Measurements from ENCODE around the gene ARHGEF10L. TPM values are rescaled to one million over a fixed set of nuclear protein-coding genes. Genes with fewer than 3 reads are reported as not detected.

The ARHGEF10L gene
- polyA plus RNA-seq, 2 donors, result 39.1 to 64.4 TPM

DNA sequence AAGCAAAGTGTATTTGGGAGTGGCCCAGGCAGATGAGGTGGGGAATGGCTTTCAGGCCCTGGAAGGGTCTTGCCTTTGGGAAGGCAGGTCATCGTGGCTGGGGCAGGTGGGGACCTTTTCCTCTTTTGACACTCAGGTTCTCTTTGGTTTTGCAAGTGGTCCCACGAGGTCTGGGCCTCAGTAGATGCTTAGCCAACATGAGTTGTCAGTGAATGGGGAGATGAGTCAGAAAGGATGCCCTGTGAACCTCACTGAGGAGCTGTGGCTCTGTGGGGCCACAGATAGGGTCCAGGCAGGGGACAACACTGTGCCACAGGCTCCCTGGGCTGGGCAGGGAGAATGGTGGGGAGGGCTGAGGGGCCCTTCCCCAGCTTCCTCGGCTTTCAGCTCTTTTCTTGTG, 19.0 kb downstream of the ARHGEF10L start:
- H3K9me3 ChIP-seq (ENCODE audit: control insufficient read depth in 2 of 2, insufficient read depth in 1 of 2, low read depth in 1 of 2, low read length in 1 of 2), result no peaks in the 10 kb centered on the region
- H3K27ac ChIP-seq (ENCODE audit: low read depth in 2 of 2, low read length in 1 of 2), result peak overlapping the region; percentile 57 to 95
- H3K4me3 ChIP-seq (ENCODE audit: low read depth in 1 of 2, low read length in 2 of 2), result no peak overlapping the region
- peaks cover 11 to 40% of the 10 kb centered on the region in 2 donors for H3K4me1 ChIP-seq (ENCODE audit: control insufficient read depth in 2 of 2, insufficient read depth in 2 of 2, low read length in 1 of 2)
- H3K36me3 ChIP-seq (ENCODE audit: control insufficient read depth in 2 of 2, insufficient read depth in 2 of 2, low read length in 1 of 2), result peaks cover 0 to 5% of the 10 kb centered on the region in 2 donors
- no peaks in the 10 kb centered on the region for H3K27me3 ChIP-seq (ENCODE audit: control insufficient read depth in 1 of 2, insufficient read depth in 2 of 2, low read length in 2 of 2)
- WGBS, 2 donors, result 70 to 74% methylated on average over 3 of the region's 3 CpGs

- WGBS, 2 donors, result 75 to 77% methylated on average over 8 of the region's 8 CpGs
- H3K9me3 ChIP-seq (ENCODE audit: control insufficient read depth in 2 of 2, insufficient read depth in 1 of 2, low read depth in 1 of 2, low read length in 1 of 2), result no peaks in the 10 kb centered on the region
- peak overlapping the region; percentile 57 to 95 for H3K27ac ChIP-seq (ENCODE audit: low read depth in 2 of 2, low read length in 1 of 2)
- H3K36me3 ChIP-seq (ENCODE audit: control insufficient read depth in 2 of 2, insufficient read depth in 2 of 2, low read length in 1 of 2), result peaks cover 0 to 5% of the 10 kb centered on the region in 2 donors
- no peaks in the 10 kb centered on the region for H3K27me3 ChIP-seq (ENCODE audit: control insufficient read depth in 1 of 2, insufficient read depth in 2 of 2, low read length in 2 of 2)
- H3K4me3 ChIP-seq (ENCODE audit: low read depth in 1 of 2, low read length in 2 of 2), result no peak overlapping the region
- peaks cover 12 to 41% of the 10 kb centered on the region in 2 donors for H3K4me1 ChIP-seq (ENCODE audit: control insufficient read depth in 2 of 2, insufficient read depth in 2 of 2, low read length in 1 of 2)
These were observed 19.6 kb downstream of the ARHGEF10L start for GRCh38 chr1:17558954-17559614.

GRCh38 chr1:17559615-17560419, 20.3 kb downstream of the ARHGEF10L start:
- Histone ChIP-seq H3K27me3 (ENCODE audit: control insufficient read depth in 1 of 2, insufficient read depth in 2 of 2, low read length in 2 of 2) (no peaks in the 10 kb centered on the region), H3K4me1 (ENCODE audit: control insufficient read depth in 2 of 2, insufficient read depth in 2 of 2, low read length in 1 of 2) (peaks cover 13 to 43% of the 10 kb centered on the region in 2 donors), H3K9me3 (ENCODE audit: control insufficient read depth in 2 of 2, insufficient read depth in 1 of 2, low read depth in 1 of 2, low read length in 1 of 2) (no peaks in the 10 kb centered on the region), H3K4me3 (ENCODE audit: low read depth in 1 of 2, low read length in 2 of 2) (no peak overlapping the region), H3K36me3 (ENCODE audit: control insufficient read depth in 2 of 2, insufficient read depth in 2 of 2, low read length in 1 of 2) (peaks cover 0 to 5% of the 10 kb centered on the region in 2 donors), H3K27ac (ENCODE audit: low read depth in 2 of 2, low read length in 1 of 2) (peak overlapping the region; percentile 57 to 95)
- 54 to 69% methylated on average over 7 of the region's 7 CpGs for WGBS, 2 donors

- H3K36me3 ChIP-seq (ENCODE audit: control insufficient read depth in 2 of 2, insufficient read depth in 2 of 2, low read length in 1 of 2), result peaks cover 0 to 8% of the 10 kb centered on the region in 2 donors
- peak overlapping the region; percentile 80 to 95 for H3K27ac ChIP-seq (ENCODE audit: low read depth in 2 of 2, low read length in 1 of 2)
- H3K4me3 ChIP-seq (ENCODE audit: low read depth in 1 of 2, low read length in 2 of 2), result no peak overlapping the region
- H3K4me1 ChIP-seq (ENCODE audit: control insufficient read depth in 2 of 2, insufficient read depth in 2 of 2, low read length in 1 of 2), result peaks cover 13 to 43% of the 10 kb centered on the region in 2 donors
- no peaks in the 10 kb centered on the region for H3K27me3 ChIP-seq (ENCODE audit: control insufficient read depth in 1 of 2, insufficient read depth in 2 of 2, low read length in 2 of 2)
- 54 to 58% methylated on average over 8 of the region's 8 CpGs for WGBS, 2 donors
- H3K9me3 ChIP-seq (ENCODE audit: control insufficient read depth in 2 of 2, insufficient read depth in 1 of 2, low read depth in 1 of 2, low read length in 1 of 2), result no peaks in the 10 kb centered on the region
These were observed 21.7 kb downstream of the ARHGEF10L start for GRCh38 chr1:17561247-17561548.

DNA sequence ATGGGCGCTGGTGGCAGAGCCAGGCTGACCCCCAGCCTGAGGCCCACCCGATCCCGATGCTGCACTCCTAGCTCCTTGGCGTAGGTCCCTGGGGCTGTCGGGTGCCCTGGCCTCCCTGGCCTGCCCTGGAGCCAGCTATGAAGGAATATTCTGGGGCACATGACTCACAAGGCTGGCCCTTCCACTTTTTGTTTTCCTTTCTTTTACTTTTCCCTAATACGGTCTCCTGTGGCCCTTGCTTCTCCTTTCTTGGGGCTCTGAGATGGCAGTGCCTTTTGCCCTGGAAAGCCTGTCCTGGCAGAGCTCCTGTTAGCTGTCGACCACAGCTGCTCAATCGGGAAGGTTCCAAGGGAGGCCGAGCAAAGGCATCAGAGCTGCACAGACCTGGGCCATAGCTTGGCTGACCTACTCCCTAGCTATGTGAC, 22.1 kb downstream of the ARHGEF10L start:
- H3K27ac ChIP-seq (ENCODE audit: low read depth in 2 of 2, low read length in 1 of 2), result peak overlapping the region; percentile 80 to 95
- H3K4me1 ChIP-seq (ENCODE audit: control insufficient read depth in 2 of 2, insufficient read depth in 2 of 2, low read length in 1 of 2), result peaks cover 13 to 43% of the 10 kb centered on the region in 2 donors
- H3K27me3 ChIP-seq (ENCODE audit: control insufficient read depth in 1 of 2, insufficient read depth in 2 of 2, low read length in 2 of 2), result no peaks in the 10 kb centered on the region
- WGBS, 2 donors, result 33 to 35% methylated on average over 9 of the region's 9 CpGs
- H3K36me3 ChIP-seq (ENCODE audit: control insufficient read depth in 2 of 2, insufficient read depth in 2 of 2, low read length in 1 of 2), result peaks cover 0 to 8% of the 10 kb centered on the region in 2 donors
- no peak overlapping the region for H3K4me3 ChIP-seq (ENCODE audit: low read depth in 1 of 2, low read length in 2 of 2)
- H3K9me3 ChIP-seq (ENCODE audit: control insufficient read depth in 2 of 2, insufficient read depth in 1 of 2, low read depth in 1 of 2, low read length in 1 of 2), result no peaks in the 10 kb centered on the region

DNA sequence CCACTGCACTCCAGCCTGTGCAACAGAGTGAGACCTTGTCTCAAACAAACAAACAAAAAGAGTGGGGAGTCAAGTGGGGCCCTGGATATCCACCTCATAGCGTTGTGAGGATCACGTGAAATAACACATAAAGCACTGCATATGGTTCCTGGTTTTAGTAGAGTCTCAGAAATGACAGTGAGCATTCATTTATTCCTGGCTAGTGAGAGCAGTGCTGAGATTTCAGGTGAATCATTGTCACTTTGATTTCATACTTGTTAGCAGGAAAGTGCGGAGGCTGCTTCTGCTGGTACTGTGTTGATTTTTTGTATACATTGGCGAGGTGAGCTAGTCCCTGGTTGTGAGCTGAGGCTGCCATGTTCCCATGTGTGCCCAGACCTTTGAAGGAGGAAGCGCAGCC, 22.9 kb downstream of the ARHGEF10L start:
- Histone ChIP-seq H3K4me1 (ENCODE audit: control insufficient read depth in 2 of 2, insufficient read depth in 2 of 2, low read length in 1 of 2) (peaks cover 13 to 46% of the 10 kb centered on the region in 2 donors), H3K9me3 (ENCODE audit: control insufficient read depth in 2 of 2, insufficient read depth in 1 of 2, low read depth in 1 of 2, low read length in 1 of 2) (no peaks in the 10 kb centered on the region), H3K36me3 (ENCODE audit: control insufficient read depth in 2 of 2, insufficient read depth in 2 of 2, low read length in 1 of 2) (peaks cover 0 to 8% of the 10 kb centered on the region in 2 donors), H3K27me3 (ENCODE audit: control insufficient read depth in 1 of 2, insufficient read depth in 2 of 2, low read length in 2 of 2) (no peaks in the 10 kb centered on the region), H3K4me3 (ENCODE audit: low read depth in 1 of 2, low read length in 2 of 2) (no peak overlapping the region), H3K27ac (ENCODE audit: low read depth in 2 of 2, low read length in 1 of 2) (peak overlapping the region; percentile 80 to 95)
- WGBS, 2 donors, result 86 to 93% methylated on average over 5 of the region's 5 CpGs

DNA sequence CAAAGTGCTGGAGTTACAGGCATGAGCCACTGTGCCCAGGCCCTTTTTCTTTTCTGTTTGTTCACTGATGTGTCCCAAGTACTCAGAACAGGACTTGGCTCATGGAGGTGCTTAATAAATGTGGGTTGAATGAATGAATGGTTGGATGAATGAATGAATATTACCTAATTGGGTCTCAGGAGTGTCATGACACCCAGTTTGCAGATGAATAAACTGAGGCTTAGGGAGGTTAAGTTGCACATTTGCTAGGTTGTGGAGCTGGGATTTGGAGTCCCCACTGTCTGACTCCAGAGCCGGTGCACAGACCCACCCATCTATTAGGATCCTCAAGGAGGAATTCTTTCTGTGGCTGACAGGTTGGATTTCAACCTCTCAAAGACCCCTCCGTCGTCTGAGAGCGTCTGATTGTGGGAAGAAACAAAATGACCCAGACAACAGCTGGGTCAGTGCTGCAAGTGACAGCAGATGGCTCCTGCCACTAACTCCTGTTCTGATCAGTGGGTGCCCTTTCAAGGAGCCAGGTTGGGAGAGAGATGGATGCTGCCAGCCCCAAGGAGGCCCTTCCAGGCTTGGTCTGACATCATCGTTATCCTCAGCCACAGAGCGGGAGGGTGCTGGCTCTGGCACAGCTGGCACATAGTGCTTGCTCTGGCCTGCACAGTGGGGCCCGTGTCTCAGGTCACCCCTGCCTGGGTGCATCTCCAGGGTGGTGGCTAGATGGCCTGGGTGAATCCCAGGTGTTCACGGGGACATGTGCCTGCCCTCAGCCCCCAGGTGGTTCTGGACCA, 24.2 kb downstream of the ARHGEF10L start:
- 68 to 75% methylated on average over 8 of the region's 8 CpGs for WGBS, 2 donors
- Histone ChIP-seq H3K9me3 (ENCODE audit: control insufficient read depth in 2 of 2, insufficient read depth in 1 of 2, low read depth in 1 of 2, low read length in 1 of 2) (no peaks in the 10 kb centered on the region), H3K4me3 (ENCODE audit: low read depth in 1 of 2, low read length in 2 of 2) (no peak overlapping the region), H3K27ac (ENCODE audit: low read depth in 2 of 2, low read length in 1 of 2) (peak overlapping the region; percentile 58 to 94), H3K36me3 (ENCODE audit: control insufficient read depth in 2 of 2, insufficient read depth in 2 of 2, low read length in 1 of 2) (peaks cover 0 to 8% of the 10 kb centered on the region in 2 donors), H3K4me1 (ENCODE audit: control insufficient read depth in 2 of 2, insufficient read depth in 2 of 2, low read length in 1 of 2) (peaks cover 8 to 50% of the 10 kb centered on the region in 2 donors), H3K27me3 (ENCODE audit: control insufficient read depth in 1 of 2, insufficient read depth in 2 of 2, low read length in 2 of 2) (no peaks in the 10 kb centered on the region)

DNA sequence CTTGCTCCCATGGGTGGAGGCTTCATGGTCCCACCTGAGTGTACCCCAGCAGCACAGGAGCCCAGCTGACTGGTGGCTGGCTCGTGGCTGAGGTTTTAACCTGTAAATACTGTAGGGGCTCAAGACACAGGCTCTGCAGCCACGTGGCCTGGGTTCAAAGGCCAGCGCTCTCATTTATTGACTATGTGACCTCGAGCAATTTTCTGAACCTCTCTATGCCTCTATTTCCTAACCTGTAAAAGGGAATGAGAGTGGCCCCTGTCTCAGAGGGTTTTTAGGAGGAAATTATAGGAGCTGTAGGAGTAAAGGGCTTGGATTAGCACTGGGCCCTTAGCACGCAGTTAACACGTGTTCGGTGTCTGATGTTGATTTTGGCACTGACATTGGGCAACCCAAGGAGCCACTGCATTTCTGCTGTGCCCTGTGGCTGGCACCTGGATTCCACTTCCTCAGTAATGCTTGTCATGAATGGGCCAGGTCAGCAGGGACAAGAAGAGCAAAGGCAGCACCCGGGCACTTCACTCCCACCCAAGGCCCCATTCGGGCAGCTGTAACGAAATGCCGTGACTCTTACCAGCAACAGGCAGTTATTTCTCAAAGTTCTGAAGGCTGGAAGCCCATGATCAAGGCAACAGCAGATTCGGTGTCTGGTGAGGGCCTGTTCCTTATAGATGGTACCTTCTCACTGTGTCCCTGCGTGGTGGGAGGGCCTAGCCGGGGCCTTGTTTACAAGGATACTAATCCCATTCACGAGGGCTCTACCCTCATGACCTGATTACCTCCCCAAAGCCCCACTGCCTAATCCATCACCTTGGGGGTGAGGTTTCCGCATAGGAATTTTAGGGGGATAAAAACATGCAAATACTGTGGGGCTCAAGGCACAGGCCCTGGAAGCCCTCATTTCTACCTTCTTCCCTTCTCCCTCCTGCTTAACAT, 25.2 kb downstream of the ARHGEF10L start:
- H3K36me3 ChIP-seq (ENCODE audit: control insufficient read depth in 2 of 2, insufficient read depth in 2 of 2, low read length in 1 of 2), result peaks cover 0 to 6% of the 10 kb centered on the region in 2 donors
- H3K4me1 ChIP-seq (ENCODE audit: control insufficient read depth in 2 of 2, insufficient read depth in 2 of 2, low read length in 1 of 2), result peaks cover 6 to 47% of the 10 kb centered on the region in 2 donors
- WGBS, 2 donors, result 61 to 65% methylated on average over 16 of the region's 16 CpGs

More for the DNA sequence above, 25.2 kb downstream of the ARHGEF10L start:
- no peaks in the 10 kb centered on the region for H3K27me3 ChIP-seq (ENCODE audit: control insufficient read depth in 1 of 2, insufficient read depth in 2 of 2, low read length in 2 of 2)
- no peak overlapping the region for H3K4me3 ChIP-seq (ENCODE audit: low read depth in 1 of 2, low read length in 2 of 2)
- peak overlapping the region; percentile 58 to 94 for H3K27ac ChIP-seq (ENCODE audit: low read depth in 2 of 2, low read length in 1 of 2)
- no peaks in the 10 kb centered on the region for H3K9me3 ChIP-seq (ENCODE audit: control insufficient read depth in 2 of 2, insufficient read depth in 1 of 2, low read depth in 1 of 2, low read length in 1 of 2)

Measured in esophagus (tissue), 2 donors.